Prostate gland (tissue), 2 donors: ENCODE measurements around the gene LRRC26.

Source experiments
- CTCF ChIP-seq, 4 experiments: fragments of 200-600 bp in 2 of 4; fragments of 450-650 bp in 2 of 4; sonication (generic) in 2 of 4; IDR thresholded peaks; 1 replicate in 3 of 4; 2 replicates in 1 of 4; pipeline ENCODE4 v1.5.1; 2016 to 2019; ENCODE audit warnings: antibody characterized with exemption in 4 of 4, mild to moderate bottlenecking in 2 of 4, moderate library complexity in 2 of 4
- POLR2A ChIP-seq: fragments of 450-650 bp; IDR thresholded peaks from one replicate; pipeline ENCODE4 v1.6.1; 2016; ENCODE audit warnings: antibody characterized with exemption, mild to moderate bottlenecking

DNA sequence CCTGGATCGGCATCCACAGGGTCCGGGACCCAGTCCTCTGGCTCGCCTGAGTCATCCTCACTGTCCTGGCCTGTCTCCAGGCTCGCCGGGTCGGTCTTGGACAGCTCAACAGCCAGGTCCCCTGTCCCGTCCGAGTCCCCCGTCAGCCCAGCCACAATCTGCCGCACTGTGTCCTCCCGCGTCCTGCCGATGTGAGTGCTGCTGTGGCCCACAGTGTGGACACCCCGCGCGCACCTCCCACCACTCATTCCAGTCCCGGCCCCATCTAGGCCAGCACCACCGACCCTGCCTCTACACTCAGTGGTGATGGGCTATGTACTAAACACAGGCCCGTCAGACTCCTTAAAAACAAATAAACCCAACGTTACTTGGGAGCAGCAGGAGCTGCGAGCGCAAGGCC, 11.8 kb upstream of the LRRC26 start:
- TF ChIP-seq CTCF (IDR thresholded peaks at IDR 0.05): no peak
- TF ChIP-seq POLR2A: no peak
